ENCODE data around the gene SH3GLB2. TPM values are rescaled to one million over a fixed set of nuclear protein-coding genes. Genes with fewer than 3 reads are reported as not detected.

Gene SH3GLB2
- total and polyA plus RNA-seq, 2 donors (not counting 1 experiment from before 2014, with no cell fraction given), result 27.3 to 42.3 TPM

DNA sequence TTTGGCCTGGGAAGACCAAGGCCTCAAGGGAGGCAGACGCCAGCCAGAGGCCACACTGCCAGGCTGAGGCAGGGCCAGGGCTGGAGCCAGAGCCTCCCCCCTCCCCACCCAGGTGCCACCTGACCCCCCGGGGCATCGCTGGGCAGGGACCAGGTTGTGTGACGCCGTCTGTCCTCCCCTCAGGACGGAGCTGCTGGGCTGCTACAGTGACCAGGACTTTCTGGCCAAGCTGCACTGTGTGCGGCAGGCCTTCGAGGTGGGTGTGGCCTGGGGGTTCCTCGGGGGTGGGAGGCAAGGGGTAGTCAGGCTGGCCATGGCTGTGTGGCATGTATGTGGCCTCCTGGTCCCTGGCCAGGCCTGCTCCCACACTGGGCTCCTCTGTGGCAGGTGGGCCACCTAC is 34.9 kb upstream of the SH3GLB2 start:
- no peak overlapping the region for H3K27ac ChIP-seq (ENCODE audit: insufficient read depth, low read length)
- no peak overlapping the region for H2AFZ ChIP-seq (ENCODE audit: low read length)
- no peak overlapping the region for H3K9ac ChIP-seq (ENCODE audit: insufficient read depth, low read length)
- no peak overlapping the region for H3K4me2 ChIP-seq (ENCODE audit: extremely low read depth, insufficient read depth, low read length)
- H4K20me1 ChIP-seq (ENCODE audit: control insufficient read depth, extremely low read depth, insufficient read depth, low read length), result no peaks in the 10 kb centered on the region
- DNase-seq (ENCODE audit: low read depth in 2 of 2), result no peak
- H3K4me3 ChIP-seq (replicated peaks in 1 of 4; ENCODE audit: control extremely low read depth in 1 of 4, insufficient read depth in 1 of 4, low read depth in 3 of 4, low read length in 4 of 4), result no peak overlapping the region
- peaks cover 5% of the 10 kb centered on the region for H3K4me1 ChIP-seq (ENCODE audit: control insufficient read depth, extremely low read depth, insufficient read depth, low read length)
- H3K36me3 ChIP-seq (ENCODE audit: control insufficient read depth, insufficient read depth, low read length), result peaks cover 15% of the 10 kb centered on the region
- H3K79me2 ChIP-seq (ENCODE audit: control insufficient read depth, insufficient read depth, low read length), result no peaks in the 10 kb centered on the region
- H3K9me3 ChIP-seq (ENCODE audit: control insufficient read depth, insufficient read depth, low read depth, low read length), result no peaks in the 10 kb centered on the region
- no peaks in the 10 kb centered on the region for H3K27me3 ChIP-seq (ENCODE audit: control insufficient read depth, insufficient read depth, low read length)
- TF ChIP-seq CTCF (conservative IDR thresholded peaks at IDR 0.05 in 1 of 2, IDR thresholded peaks at IDR 0.05 in 1 of 2; ENCODE audit: low read depth in 1 of 2, low read length in 2 of 2) (no peak), EZH2 (IDR thresholded peaks at IDR 0.05; ENCODE audit: low read length, missing control alignments) (no peak)

GRCh38 chr9:129060991-129061390 is 32.9 kb upstream of the SH3GLB2 start:
- Histone ChIP-seq H3K36me3 (ENCODE audit: control insufficient read depth, insufficient read depth, low read length) (peaks cover 13% of the 10 kb centered on the region), H3K4me2 (ENCODE audit: extremely low read depth, insufficient read depth, low read length) (no peak overlapping the region), H3K79me2 (ENCODE audit: control insufficient read depth, insufficient read depth, low read length) (no peaks in the 10 kb centered on the region), H3K9me3 (ENCODE audit: control insufficient read depth, insufficient read depth, low read depth, low read length) (no peaks in the 10 kb centered on the region), H3K4me3 (replicated peaks in 1 of 4; ENCODE audit: control extremely low read depth in 1 of 4, insufficient read depth in 1 of 4, low read depth in 3 of 4, low read length in 4 of 4) (no peak overlapping the region), H2AFZ (ENCODE audit: low read length) (no peak overlapping the region), H3K27ac (ENCODE audit: insufficient read depth, low read length) (no peak overlapping the region), H3K4me1 (ENCODE audit: control insufficient read depth, extremely low read depth, insufficient read depth, low read length) (peaks cover 5% of the 10 kb centered on the region), H3K27me3 (ENCODE audit: control insufficient read depth, insufficient read depth, low read length) (no peaks in the 10 kb centered on the region), H4K20me1 (ENCODE audit: control insufficient read depth, extremely low read depth, insufficient read depth, low read length) (no peaks in the 10 kb centered on the region), H3K9ac (ENCODE audit: insufficient read depth, low read length) (no peak overlapping the region)
- TF ChIP-seq EZH2 (IDR thresholded peaks at IDR 0.05; ENCODE audit: low read length, missing control alignments) (no peak), CTCF (conservative IDR thresholded peaks at IDR 0.05 in 1 of 2, IDR thresholded peaks at IDR 0.05 in 1 of 2; ENCODE audit: low read depth in 1 of 2, low read length in 2 of 2) (no peak)
- no peak for DNase-seq (ENCODE audit: low read depth in 2 of 2)

DNA sequence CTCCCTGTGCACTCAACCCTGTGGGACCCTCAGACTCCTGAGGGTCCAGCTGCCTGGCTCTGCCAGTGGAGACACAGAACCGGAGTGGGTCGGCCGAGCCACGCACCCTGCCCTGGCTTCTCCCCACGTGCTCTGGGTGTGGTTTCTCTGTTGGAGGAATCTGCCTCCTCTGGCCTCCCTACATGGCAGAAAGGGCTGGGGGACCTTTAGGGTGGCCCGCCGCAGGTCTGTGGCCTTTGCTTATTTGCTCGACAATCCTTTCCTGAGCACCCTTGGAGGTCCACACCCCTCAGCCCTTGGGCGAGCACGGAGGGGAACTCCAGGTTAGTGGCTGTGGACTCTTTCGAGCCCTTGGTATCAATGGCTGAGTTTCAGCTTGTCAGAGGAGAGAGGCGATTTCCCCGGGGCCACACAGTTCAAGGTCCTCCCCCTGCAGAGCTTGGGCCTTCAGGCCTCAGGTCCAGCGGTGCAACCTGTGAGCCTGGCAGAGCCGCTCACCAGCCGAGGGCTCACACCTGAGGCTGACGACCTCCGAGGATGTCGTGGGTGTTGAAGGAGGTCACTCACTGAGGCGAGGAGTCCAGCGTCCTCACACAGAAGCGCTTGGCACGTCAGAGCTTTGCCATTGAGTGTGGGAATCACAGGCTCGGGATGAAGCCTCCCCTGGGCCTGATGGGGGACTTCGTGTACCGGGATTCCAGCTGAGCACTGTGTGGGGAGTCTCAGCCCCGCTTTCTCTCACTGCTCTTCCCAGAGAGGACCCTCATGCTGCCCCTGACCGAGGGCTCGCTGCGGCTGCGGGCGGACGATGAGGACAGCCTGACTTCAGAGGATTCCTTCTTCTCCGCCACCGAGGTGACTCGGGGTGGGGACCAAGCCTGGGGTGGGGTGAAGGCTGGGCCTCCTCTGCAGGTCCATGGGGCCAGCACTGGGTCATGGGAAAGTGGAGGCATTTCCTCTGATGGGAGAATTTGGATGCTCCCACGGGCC is 32.0 kb upstream of the SH3GLB2 start:
- H2AFZ ChIP-seq (ENCODE audit: low read length), result no peak overlapping the region
- H3K4me1 ChIP-seq (ENCODE audit: control insufficient read depth, extremely low read depth, insufficient read depth, low read length), result peaks cover 5% of the 10 kb centered on the region
- no peak overlapping the region for H3K4me2 ChIP-seq (ENCODE audit: extremely low read depth, insufficient read depth, low read length)
- no peak overlapping the region for H3K27ac ChIP-seq (ENCODE audit: insufficient read depth, low read length)
- H3K79me2 ChIP-seq (ENCODE audit: control insufficient read depth, insufficient read depth, low read length), result no peaks in the 10 kb centered on the region
- H3K36me3 ChIP-seq (ENCODE audit: control insufficient read depth, insufficient read depth, low read length), result peaks cover 11% of the 10 kb centered on the region
- no peaks in the 10 kb centered on the region for H3K9me3 ChIP-seq (ENCODE audit: control insufficient read depth, insufficient read depth, low read depth, low read length)
- no peaks in the 10 kb centered on the region for H4K20me1 ChIP-seq (ENCODE audit: control insufficient read depth, extremely low read depth, insufficient read depth, low read length)
- H3K9ac ChIP-seq (ENCODE audit: insufficient read depth, low read length), result no peak overlapping the region
- no peak overlapping the region for H3K4me3 ChIP-seq (replicated peaks in 1 of 4; ENCODE audit: control extremely low read depth in 1 of 4, insufficient read depth in 1 of 4, low read depth in 3 of 4, low read length in 4 of 4)
- no peak for DNase-seq (ENCODE audit: low read depth in 2 of 2)
- H3K27me3 ChIP-seq (ENCODE audit: control insufficient read depth, insufficient read depth, low read length), result no peaks in the 10 kb centered on the region
- TF ChIP-seq CTCF (conservative IDR thresholded peaks at IDR 0.05 in 1 of 2, IDR thresholded peaks at IDR 0.05 in 1 of 2; ENCODE audit: low read depth in 1 of 2, low read length in 2 of 2), result no peak
- no peak for TF ChIP-seq EZH2 (IDR thresholded peaks at IDR 0.05; ENCODE audit: low read length, missing control alignments)
